Loucy (cell line): ENCODE data around the gene LHCGR.

Experiments used
- H2AFZ ChIP-seq: fragments of 200-600 bp; sonication (generic); 2 replicates; pipeline ENCODE4 v1.6.0; 2016; ENCODE audit warnings: antibody characterized with exemption, mild to moderate bottlenecking, low read length, moderate library complexity
- H3F3A ChIP-seq: fragments of 200-600 bp; 2 replicates; pipeline ENCODE4 v1.6.0; 2016; ENCODE audit warnings: antibody characterized with exemption, low read depth, mild to moderate bottlenecking
- H3K27me3 ChIP-seq: fragments of 200-600 bp; sonication (generic); 2 replicates; pipeline ENCODE4 v1.6.1; 2014; ENCODE audit warnings: low read length, mild to moderate bottlenecking; ENCODE audit not compliant: insufficient read depth, poor library complexity, severe bottlenecking
- H3K36me3 ChIP-seq: fragments of 200-600 bp; sonication (generic); 2 replicates; pipeline ENCODE4 v1.6.1; 2016; ENCODE audit warnings: low read length; ENCODE audit not compliant: insufficient read depth
- H3K4me1 ChIP-seq: fragments of 200-600 bp; sonication (generic); 2 replicates; pipeline ENCODE4 v1.5.1; 2014; ENCODE audit warnings: low read length, mild to moderate bottlenecking; ENCODE audit not compliant: insufficient read depth, poor library complexity, severe bottlenecking
- H3K4me2 ChIP-seq: fragments of 200-600 bp; sonication (generic); 2 replicates; pipeline ENCODE4 v1.6.0; 2014; ENCODE audit warnings: antibody characterized with exemption, low read length, low read depth, mild to moderate bottlenecking; ENCODE audit not compliant: poor library complexity, severe bottlenecking
- H3K4me3 ChIP-seq: fragments of 200-600 bp; sonication (generic); 2 replicates; pipeline ENCODE4 v1.5.1; 2014; ENCODE audit warnings: low read length, mild to moderate bottlenecking, mixed read lengths; ENCODE audit not compliant: poor library complexity, severe bottlenecking
- H3K79me2 ChIP-seq: fragments of 200-600 bp; sonication (generic); 2 replicates; pipeline ENCODE4 v1.6.1; 2014; ENCODE audit warnings: low read length; ENCODE audit not compliant: insufficient read depth
- H3K9ac ChIP-seq: fragments of 200-600 bp; sonication (generic); 2 replicates; pipeline ENCODE4 v1.6.0; 2014; ENCODE audit warnings: mild to moderate bottlenecking, low read depth, low read length, moderate library complexity; ENCODE audit not compliant: poor library complexity, severe bottlenecking
- H3K9me2 ChIP-seq: fragments of 200-600 bp; sonication (generic); replicated peaks from 2 replicates; pipeline ENCODE4 v1.6.1; 2016; ENCODE audit warnings: low read depth, low read length, mixed read lengths
- H3K9me3 ChIP-seq: fragments of 200-600 bp; sonication (generic); 2 replicates; pipeline ENCODE4 v1.6.1; 2014; ENCODE audit warnings: mild to moderate bottlenecking, antibody characterized with exemption, low read length, low read depth; ENCODE audit not compliant: insufficient read depth
- H4K20me1 ChIP-seq: fragments of 200-600 bp; sonication (generic); 2 replicates; pipeline ENCODE4 v1.6.0; 2014; ENCODE audit warnings: antibody characterized with exemption, low read length, mild to moderate bottlenecking; ENCODE audit not compliant: insufficient read depth, poor library complexity, severe bottlenecking
- CTCF ChIP-seq: fragments of 200-600 bp; sonication (generic); conservative IDR thresholded peaks from 2 replicates; pipeline ENCODE4 v1.5.1; 2014; ENCODE audit warnings: mild to moderate bottlenecking, antibody characterized with exemption, low read length
- EZH2phosphoT487 ChIP-seq: fragments of 200-600 bp; IDR thresholded peaks from 2 replicates; pipeline ENCODE4 v1.6.1; 2018; ENCODE audit warnings: antibody characterized with exemption, mild to moderate bottlenecking, moderate library complexity, borderline replicate concordance

The LHCGR gene

GRCh38 chr2:48724278-48724677 is 31.2 kb downstream of the LHCGR start:
- Histone ChIP-seq H4K20me1 (no peaks in the 10 kb centered on the region), H3K9me2 (no peaks in the 10 kb centered on the region), H3K79me2 (no peaks in the 10 kb centered on the region), H2AFZ (no peak overlapping the region), H3K9ac (no peak overlapping the region), H3K4me2 (no peak overlapping the region), H3K4me1 (no peaks in the 10 kb centered on the region), H3K9me3 (no peaks in the 10 kb centered on the region), H3K4me3 (no peak overlapping the region), H3K36me3 (no peaks in the 10 kb centered on the region), H3K27me3 (peaks cover 4% of the 10 kb centered on the region), H3F3A (no peaks in the 10 kb centered on the region)
- TF ChIP-seq CTCF (no peak), EZH2phosphoT487 (no peak)

DNA sequence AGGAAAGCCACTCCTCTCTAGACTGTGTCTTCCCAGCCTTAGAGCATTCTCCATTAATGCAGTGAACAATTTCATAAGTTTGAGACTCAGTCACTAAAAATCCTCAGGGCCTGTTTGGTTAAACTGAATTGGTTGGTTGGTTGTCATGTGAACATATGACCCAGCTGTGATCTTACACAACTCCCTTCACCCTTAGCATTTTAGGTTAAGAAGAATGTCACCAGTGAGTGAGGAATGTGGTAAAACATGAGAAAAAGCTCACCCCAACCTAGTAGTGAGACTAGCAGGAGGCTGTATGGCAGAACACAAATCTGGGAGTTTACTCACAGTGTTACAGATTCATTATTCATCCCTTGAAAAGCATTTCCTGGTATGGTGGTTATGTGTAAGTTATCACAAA is 32.4 kb downstream of the LHCGR start:
- Histone ChIP-seq H3K9ac (no peak overlapping the region), H2AFZ (no peak overlapping the region), H3K4me1 (no peaks in the 10 kb centered on the region), H3F3A (no peaks in the 10 kb centered on the region), H3K27me3 (peaks cover 4% of the 10 kb centered on the region), H3K4me2 (no peak overlapping the region), H3K9me3 (no peaks in the 10 kb centered on the region), H4K20me1 (no peaks in the 10 kb centered on the region), H3K4me3 (no peak overlapping the region), H3K79me2 (no peaks in the 10 kb centered on the region), H3K9me2 (no peaks in the 10 kb centered on the region), H3K36me3 (no peaks in the 10 kb centered on the region)
- no peak for TF ChIP-seq CTCF

DNA sequence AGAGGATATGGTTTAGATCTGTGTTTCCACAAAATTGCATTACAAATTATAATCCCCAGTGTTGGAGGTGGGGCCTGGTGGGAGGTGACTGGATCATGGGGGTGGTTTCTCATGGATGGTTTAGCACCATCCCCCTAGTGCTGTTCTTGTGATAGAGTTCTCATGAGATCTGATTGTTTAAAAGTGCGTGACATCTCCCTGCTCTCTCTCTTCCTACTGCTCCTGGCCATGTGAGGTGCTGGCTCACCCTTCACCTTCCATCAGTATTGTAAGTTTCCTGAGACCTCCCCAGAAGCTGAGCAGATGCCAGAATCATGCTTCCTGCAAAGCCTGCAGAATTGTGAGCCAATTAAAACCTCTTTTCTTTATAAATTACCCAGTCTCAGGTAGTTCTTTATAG is 33.1 kb downstream of the LHCGR start:
- Histone ChIP-seq H2AFZ (no peak overlapping the region), H3K4me3 (no peak overlapping the region), H3K79me2 (no peaks in the 10 kb centered on the region), H3K9me3 (no peaks in the 10 kb centered on the region), H3F3A (no peaks in the 10 kb centered on the region), H3K4me2 (no peak overlapping the region), H4K20me1 (no peaks in the 10 kb centered on the region), H3K4me1 (no peaks in the 10 kb centered on the region), H3K27me3 (peaks cover 4% of the 10 kb centered on the region), H3K36me3 (no peaks in the 10 kb centered on the region), H3K9ac (no peak overlapping the region), H3K9me2 (no peaks in the 10 kb centered on the region)
- TF ChIP-seq EZH2phosphoT487 (no peak), CTCF (no peak)
